CD4-positive, alpha-beta T cell treated with Interferon gamma for 1 hour (primary cell): Measurements from ENCODE around the gene NXT1.

Experiments used
- DNase-seq: peaks from one replicate; pipeline ENCODE4 v3.0.0-alpha.2; 2020

NXT1 gene

GRCh38 chr20:23393996-23394775 lies 43.6 kb downstream of the NXT1 start:
- no peak for DNase-seq

GRCh38 chr20:23396950-23397627 lies 46.5 kb downstream of the NXT1 start:
- no peak for DNase-seq

DNA sequence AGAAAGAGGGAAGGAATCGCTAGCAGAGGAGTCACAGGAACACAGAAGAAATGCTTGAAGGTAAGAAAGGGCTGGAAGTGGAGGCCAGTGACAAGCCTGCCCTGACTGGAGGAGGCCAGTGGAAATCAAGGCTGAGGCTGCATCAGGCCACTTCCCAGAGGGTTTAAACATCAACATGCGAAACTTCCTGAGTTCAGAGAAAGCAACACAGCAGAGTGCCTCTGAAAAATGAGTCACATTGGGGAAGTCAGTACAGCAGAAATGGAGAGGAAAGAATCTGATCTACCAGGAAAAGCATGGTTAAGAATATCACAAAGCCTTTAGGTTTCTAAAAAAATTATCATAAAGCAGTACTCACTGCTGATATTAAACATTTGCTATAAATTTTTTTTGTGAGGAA lies 47.4 kb downstream of the NXT1 start:
- DNase-seq = no peak

- DNase-seq = no peak
Observed at GRCh38 chr20:23399568-23400241, 49.1 kb downstream of the NXT1 start.

- DNase-seq = no peak
Observed at GRCh38 chr20:23401051-23401450, 50.5 kb downstream of the NXT1 start.

DNA sequence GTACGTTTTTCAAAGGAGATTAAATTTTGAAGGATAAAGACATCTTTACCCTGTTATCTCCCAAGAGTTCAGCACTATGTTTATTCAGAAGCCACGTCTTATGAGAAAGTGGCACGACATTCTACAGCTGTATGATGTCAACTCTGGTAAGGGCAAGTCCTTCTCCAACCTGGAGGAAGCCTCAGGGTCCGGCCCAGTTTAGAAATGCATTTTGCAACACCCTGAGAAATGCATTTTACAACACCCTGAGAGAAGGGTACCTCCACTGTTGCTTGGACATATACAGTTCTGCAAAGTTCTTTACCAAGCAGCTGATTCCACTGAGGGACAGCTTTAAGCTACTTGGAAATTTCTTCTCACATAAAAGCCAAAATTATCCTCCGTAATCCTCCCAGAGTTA lies 53.2 kb downstream of the NXT1 start:
- no peak for DNase-seq

DNA sequence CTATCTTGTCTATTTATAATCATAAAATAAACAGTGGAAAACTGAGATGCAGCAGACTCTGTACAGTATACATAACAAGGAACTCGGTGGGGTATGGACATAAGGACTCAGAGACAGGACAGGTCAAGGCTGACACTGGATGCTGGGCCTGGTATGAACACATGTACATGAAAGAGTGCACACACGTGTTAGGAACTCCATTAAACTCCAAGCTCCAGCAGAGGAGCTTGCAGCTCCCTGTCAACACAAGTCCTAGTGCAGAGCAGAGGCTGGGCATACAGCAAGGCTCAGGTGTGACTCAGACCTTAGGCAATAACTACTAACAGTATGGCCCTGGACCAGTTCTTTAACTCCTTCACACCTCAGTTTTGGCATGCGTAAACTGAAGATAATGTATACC lies 53.6 kb downstream of the NXT1 start:
- no peak for DNase-seq
